KBM-7 (cell line): ENCODE data around the gene MYO1H.

Experiments used
- DNase-seq: peaks from one replicate; pipeline ENCODE4 v3.0.0-alpha.2; 2015
- in situ Hi-C: fragments of 300-500 bp; cut with MboI; formaldehyde crosslinking; loops from 2 replicates; pipeline ENCODE4 v1.14.3; 2020; ENCODE audit warnings: low sequenced_read_pairs, low pct_unique_long_range_greater_than_20kb, mixed read lengths

Gene MYO1H

GRCh38 chr12:109443794-109444193 lies 96.1 kb downstream of the MYO1H start:
- in situ Hi-C loops, result no loop called here
- DNase-seq, result no peak

DNA sequence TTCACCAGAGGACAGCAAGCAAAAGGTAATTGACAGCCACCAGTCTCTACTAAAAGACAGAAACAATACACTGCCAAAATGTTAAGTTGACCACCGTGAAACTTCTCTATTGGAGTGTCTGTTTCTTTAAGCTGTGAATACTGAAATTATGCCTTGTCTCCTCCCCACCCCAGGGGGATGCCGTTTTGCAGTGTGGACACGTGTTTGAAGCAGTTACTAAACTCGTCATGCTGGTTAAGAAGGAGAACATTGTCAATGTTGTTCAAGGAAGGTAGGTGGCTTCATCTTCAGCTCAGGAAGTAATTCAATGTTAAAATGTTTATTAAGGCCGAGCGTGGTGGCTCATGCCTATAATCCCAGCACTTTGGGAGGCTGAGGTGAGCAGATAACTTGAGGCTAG lies 96.6 kb downstream of the MYO1H start:
- DNase-seq, result no peak
- in situ Hi-C loops, result no loop called here

DNA sequence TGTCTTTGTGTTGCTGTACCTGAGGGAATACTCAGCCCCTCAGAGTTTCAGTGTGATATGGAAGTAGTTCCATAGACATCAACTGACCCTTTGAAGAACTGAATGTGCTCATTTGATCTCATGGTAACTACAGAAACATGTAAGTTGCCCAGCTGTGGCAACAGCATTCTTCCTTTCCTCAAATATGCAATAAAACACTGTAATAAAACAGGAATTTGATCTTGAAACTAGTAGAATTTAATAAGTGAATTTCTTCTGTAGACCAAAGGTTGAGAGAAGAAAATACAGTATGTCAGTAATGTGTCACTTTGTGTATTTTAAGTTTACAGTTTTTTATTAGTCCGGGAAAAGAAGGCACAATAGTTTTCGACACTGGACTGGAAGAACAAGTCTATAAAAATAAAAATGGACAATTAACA lies 97.5 kb downstream of the MYO1H start:
- in situ Hi-C loops, result no loop called here
- DNase-seq, result no peak

DNA sequence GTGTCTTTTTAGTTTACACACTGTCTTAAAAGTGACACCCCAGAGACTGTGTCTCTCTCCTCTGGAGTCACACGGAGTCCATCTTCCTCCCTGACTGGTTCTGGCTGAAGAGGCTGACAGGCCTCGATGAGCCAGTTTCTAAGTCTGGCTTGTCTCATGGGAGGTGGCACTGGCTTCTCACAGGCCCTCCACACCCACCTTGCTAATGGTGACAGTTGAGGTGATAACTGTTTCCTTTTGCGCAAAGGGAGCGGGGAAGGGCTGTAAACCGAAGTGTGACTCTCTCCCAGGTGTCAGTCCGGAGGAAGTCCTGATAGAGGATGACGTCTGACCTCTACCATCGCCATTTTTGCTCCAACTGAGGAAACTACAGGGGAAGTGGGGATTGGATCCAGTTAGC lies 99.2 kb downstream of the MYO1H start:
- in situ Hi-C loops, result no loop called here
- no peak for DNase-seq

DNA sequence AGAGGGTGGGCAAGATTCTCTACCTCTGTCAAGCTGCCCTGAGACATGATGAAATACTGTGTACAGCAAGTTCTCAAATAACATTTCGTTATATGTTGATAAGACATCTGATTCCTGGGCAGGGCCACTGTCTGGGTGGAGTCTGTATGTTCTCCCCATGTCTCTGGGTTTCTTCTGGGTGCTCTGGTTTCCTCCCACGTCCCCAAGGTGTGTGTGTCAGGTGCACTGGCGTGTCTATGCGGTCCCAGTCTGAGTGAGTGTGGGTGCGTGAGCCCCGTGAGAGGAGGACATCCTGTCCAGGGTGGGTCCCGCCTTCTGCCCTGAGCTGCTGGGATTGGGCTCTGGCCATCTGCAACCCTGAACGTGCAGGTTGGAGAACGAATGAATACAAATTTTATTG lies 99.8 kb downstream of the MYO1H start:
- in situ Hi-C loops, result no loop called here
- no peak for DNase-seq

- no peak for DNase-seq
Observed at GRCh38 chr12:109448272-109448671, 100.6 kb downstream of the MYO1H start.

GRCh38 chr12:109448707-109449390 lies 101.1 kb downstream of the MYO1H start:
- no peak for DNase-seq
- in situ Hi-C loops, result no loop called here

More at GRCh38 chr12:109448272-109448671, 100.6 kb downstream of the MYO1H start:
- in situ Hi-C loops, result no loop called here

GRCh38 chr12:109449845-109450532 lies 102.3 kb downstream of the MYO1H start:
- in situ Hi-C loops, result no loop called here
- no peak for DNase-seq

GRCh38 chr12:109450980-109451379 lies 103.3 kb downstream of the MYO1H start:
- DNase-seq, result no peak
- in situ Hi-C loops, result no loop called here

DNA sequence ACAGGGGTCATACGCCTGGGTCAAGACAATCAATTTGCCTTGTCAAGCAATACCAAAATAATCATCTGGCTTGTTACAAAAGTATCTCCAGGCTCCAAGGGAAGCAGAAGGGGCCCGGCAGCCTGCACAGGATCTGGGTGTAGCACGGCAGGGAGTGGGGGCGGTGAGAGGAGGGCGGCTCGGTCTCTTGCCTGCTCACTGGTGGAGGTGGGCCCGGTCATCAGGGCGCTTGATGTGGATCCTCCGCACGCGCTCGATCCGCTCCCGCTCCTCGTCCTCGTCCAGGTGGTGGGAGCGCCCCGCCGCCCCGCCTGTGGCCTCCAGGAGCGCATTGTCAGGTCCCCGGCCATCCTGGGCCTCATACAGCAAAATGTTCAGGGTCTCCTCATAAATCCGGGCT lies 103.7 kb downstream of the MYO1H start:
- in situ Hi-C loops, result no loop called here
- DNase-seq, result no peak

- in situ Hi-C loops, result no loop called here
- DNase-seq, result no peak
Observed at GRCh38 chr12:109452489-109452888, 104.8 kb downstream of the MYO1H start.

DNA sequence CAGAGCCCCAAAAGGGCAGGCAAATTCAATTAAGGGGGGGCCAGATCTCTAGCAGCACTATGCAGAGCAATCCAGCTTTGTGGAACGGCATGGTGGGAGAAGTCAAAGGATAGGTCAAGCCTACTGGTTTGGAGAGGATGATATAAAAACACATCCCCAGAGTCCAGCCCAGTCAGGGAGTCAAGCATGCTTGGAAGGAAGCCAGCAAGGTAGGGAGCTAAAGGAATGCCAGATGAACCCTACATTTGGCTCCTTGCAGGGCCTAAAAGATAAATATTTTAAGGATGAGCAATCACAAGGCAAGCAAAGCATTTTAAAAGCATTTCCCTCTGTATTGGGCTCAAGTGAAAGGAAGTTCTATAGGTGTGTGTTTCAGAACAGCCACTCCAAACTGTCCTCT lies 108.0 kb downstream of the MYO1H start:
- in situ Hi-C loops, result no loop called here
- DNase-seq, result no peak

DNA sequence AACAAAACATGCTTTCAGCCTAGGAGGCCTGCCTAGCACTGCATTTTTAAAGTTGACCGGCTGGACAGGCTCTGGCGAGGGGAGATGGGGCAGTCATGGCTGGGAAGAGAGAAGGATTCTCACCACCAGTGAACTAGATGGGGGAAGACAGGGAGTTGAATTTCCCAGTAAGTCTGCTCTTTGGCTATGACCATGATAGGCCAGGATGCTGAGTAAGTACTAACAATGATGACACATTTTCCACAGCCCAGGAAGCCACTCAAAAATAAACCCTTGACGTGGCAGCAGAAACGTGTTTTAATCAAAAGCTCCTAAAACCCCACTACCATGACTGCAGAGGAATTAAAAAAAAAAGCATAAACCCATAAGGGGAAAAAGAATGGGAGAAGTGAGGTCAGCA lies 110.4 kb downstream of the MYO1H start:
- in situ Hi-C loops, result no loop called here

DNA sequence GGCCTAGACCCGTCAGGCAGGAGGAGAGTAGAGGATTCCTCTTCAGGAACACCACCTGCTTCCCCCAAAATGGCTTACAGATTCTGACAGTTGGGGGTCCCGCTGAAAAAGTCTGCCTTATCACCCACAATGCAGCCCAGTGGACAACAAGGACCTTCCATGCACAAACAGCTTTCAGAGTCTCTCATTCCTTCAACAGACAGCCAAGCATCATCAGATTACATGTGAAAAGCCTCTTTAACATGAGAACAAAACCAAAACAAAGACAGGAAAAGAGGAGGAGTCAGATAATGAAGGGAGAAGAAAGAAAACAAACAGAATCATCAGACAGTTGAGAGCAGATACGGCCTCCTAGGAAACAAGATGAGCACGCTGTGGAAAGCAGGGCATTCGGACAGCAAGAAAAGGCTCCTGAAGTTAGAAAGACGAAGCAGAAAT lies 111.1 kb downstream of the MYO1H start:
- DNase-seq, result no peak
- in situ Hi-C loops, result no loop called here

More for the DNA sequence above, 110.4 kb downstream of the MYO1H start:
- no peak for DNase-seq

DNA sequence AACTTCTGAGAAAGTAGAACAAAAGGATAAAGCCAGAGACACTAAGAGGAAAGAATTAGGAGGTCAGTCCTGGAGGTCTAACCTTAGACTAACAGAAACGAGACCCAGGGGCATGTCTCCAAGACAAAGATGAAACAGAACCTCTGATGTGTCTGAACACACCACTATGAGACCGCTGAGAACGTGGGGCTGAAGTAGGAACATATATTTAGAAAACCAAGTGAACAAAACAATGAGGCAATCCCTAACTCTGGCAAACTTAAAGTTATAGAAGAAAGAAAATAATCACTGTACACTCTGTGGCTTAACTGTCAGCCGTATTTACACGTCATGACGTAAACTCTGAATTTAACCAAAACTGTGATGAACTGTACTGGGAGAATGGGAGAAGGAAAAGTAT lies 111.5 kb downstream of the MYO1H start:
- no peak for DNase-seq
- in situ Hi-C loops, result no loop called here

DNA sequence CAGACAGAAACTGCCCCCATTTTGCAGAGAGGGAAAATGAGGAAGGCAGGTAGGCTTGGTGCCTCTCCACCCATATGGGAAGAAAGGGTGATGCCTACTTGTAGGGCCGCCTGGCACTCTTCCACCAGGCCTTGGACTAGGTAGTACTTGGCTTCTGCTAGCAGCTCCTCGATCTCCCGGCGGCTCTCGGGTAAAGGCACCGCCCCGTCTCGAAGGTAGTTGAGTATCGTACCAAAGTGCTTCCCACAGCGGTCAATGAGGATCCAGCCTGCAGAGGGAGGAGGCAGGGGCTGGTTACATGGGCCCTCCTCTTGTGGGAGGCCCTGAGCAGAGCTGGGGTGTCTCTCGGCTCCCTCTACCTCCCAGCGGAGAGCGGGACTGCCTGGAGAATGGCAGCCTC lies 112.8 kb downstream of the MYO1H start:
- DNase-seq, result no peak
- in situ Hi-C loops, result no loop called here

DNA sequence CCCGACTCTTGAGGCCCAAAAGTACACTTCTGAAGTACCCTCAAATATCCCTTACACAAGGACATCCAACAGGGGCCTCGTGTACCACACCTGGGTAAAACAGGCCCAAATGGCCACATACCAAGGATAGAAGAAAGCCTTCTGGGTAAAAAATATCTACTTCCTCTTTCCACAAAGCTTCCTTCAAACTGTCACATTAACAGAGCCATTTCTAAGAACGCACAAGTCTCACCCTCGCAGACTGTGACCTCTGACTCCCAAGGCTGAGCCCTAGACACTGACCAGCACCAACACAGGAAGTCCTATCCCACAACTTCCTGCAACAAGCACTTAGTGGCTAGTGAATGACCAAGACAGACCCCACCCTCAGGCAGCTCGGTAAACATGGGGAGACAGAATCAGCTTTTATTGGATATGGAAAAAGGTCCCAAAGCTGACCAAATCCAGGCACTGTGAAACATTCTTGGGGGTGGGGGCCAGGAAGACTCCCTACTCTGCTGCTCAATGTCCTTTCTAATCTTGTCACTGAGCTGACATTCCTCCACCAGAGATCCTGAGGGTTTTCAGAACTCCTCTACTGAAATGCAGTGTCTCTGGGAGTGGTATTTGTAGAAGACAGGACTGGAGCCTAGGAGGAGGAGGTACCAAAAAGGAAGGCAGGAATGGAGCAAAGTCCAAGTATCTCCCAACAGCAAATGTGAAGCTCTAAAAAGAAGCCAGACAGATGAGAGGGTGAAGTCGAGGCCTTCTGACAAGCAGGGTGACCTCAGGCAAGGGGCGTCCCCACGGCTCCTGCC lies 113.5 kb downstream of the MYO1H start:
- peak; percentile 70 for DNase-seq
- in situ Hi-C loops, result no loop called here

GRCh38 chr12:109461846-109462756 lies 114.4 kb downstream of the MYO1H start:
- no peak for DNase-seq

More at GRCh38 chr12:109461846-109462756, 114.4 kb downstream of the MYO1H start:
- in situ Hi-C loops, result no loop called here
